Nephron (organoid): ENCODE measurements around the gene GFAP.

Experiments
- H3K27ac Mint-ChIP-seq, 3 experiments: 2 replicates each; pipeline ENCODE4 v1.8.0; 2020; ENCODE audit warnings: mixed read lengths in 3 of 3, mild to moderate bottlenecking in 2 of 3, moderate library complexity in 1 of 3
- H3K27me3 Mint-ChIP-seq: 2 replicates; pipeline ENCODE4 v1.8.0; 2021; ENCODE audit warnings: low read depth, mild to moderate bottlenecking, moderate library complexity, mixed read lengths
- H3K36me3 Mint-ChIP-seq: 2 replicates; pipeline ENCODE4 v1.8.0; 2020; ENCODE audit warnings: low read depth, mixed read lengths
- H3K4me1 Mint-ChIP-seq: 2 replicates; pipeline ENCODE4 v1.8.0; 2020; ENCODE audit warnings: mixed read lengths
- H3K4me3 Mint-ChIP-seq, 3 experiments: 2 replicates each; pipeline ENCODE4 v1.8.0; 2020; ENCODE audit warnings: mild to moderate bottlenecking in 3 of 3, mixed read lengths in 3 of 3, moderate library complexity in 2 of 3
- H3K9me3 Mint-ChIP-seq: 2 replicates; pipeline ENCODE4 v1.8.0; 2020; ENCODE audit warnings: mixed read lengths
- TF ChIP-seq, protein P1 (sequence below), 3 experiments: fragments of 200-600 bp; sonication (generic); IDR thresholded peaks; one replicate each; pipeline ENCODE4 v1.5.0; 2021; ENCODE audit warnings: antibody characterized with exemption in 3 of 3; ENCODE audit not compliant: unreplicated experiment in 3 of 3

Gene GFAP

DNA sequence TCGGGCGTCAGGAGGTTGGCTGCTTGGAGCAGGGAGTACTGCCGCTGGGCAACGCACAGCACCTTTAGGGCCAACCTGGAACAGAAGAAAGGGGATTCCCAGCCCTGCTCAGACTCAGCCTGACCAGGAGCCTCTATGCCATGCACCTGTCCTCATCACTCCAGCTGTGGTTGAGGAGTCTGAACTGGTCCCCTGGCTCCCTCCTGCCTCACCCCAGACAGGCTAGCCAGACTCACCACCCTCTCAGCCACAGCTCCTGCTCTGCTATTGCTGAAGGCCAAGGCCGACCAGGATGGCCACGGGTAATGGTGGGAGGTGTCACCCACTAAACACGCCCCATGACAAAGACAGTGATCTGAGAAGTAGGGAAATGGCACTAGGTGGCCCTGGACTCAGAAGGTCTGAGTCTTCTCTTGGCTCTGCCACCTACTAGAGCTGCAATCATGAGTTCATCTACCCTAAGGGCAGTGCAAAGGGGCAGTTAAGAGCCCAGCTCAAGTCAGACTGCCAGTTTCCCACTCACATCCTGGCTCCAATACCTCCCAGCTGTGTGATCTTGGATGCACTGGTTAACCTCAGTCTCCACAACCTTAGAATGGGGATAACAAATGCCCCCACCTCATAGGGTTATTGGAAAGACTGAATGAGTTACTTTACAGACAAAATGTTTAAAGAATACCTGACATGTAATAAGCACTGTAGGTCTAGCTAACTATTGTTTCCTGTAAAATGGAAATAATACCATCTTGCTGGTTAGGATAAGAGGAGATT is 13.8 kb upstream of the GFAP start:
- H3K9me3 Mint-ChIP-seq = no peaks in the 10 kb centered on the region
- peaks cover 48% of the 10 kb centered on the region for H3K36me3 Mint-ChIP-seq
- H3K27ac Mint-ChIP-seq = no peak overlapping the region
- TF ChIP-seq, protein P1, sequence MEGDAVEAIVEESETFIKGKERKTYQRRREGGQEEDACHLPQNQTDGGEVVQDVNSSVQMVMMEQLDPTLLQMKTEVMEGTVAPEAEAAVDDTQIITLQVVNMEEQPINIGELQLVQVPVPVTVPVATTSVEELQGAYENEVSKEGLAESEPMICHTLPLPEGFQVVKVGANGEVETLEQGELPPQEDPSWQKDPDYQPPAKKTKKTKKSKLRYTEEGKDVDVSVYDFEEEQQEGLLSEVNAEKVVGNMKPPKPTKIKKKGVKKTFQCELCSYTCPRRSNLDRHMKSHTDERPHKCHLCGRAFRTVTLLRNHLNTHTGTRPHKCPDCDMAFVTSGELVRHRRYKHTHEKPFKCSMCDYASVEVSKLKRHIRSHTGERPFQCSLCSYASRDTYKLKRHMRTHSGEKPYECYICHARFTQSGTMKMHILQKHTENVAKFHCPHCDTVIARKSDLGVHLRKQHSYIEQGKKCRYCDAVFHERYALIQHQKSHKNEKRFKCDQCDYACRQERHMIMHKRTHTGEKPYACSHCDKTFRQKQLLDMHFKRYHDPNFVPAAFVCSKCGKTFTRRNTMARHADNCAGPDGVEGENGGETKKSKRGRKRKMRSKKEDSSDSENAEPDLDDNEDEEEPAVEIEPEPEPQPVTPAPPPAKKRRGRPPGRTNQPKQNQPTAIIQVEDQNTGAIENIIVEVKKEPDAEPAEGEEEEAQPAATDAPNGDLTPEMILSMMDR (IDR thresholded peaks at IDR 0.05; ENCODE audit: unreplicated experiment in 3 of 3) = no peak
- no peaks in the 10 kb centered on the region for H3K4me1 Mint-ChIP-seq
- no peaks in the 10 kb centered on the region for H3K27me3 Mint-ChIP-seq
- no peak overlapping the region for H3K4me3 Mint-ChIP-seq

DNA sequence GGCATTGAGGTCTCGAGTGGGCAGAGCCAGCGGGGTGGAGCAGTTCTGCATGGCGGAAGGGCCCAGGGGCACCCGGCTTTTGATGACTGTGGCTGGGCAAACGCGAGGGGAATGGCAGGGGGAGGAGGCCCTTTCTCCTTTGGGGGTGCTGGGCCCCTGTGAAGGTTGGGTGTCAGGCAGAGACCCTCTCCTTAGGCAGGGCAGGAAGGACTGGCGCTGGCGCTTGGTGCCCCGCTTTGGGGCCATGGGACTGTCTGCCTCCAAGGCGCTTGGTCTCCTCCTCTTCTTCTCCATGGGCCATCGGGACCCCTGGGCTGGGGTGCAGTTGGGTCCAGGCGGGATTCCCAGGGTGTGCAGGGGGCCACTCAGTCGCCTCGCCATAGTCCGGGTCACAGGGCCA is 12.8 kb upstream of the GFAP start:
- Mint-ChIP-seq H3K27me3 (peaks cover 3% of the 10 kb centered on the region), H3K4me3 (no peak overlapping the region), H3K36me3 (peaks cover 45% of the 10 kb centered on the region), H3K9me3 (no peaks in the 10 kb centered on the region), H3K4me1 (no peaks in the 10 kb centered on the region), H3K27ac (no peak overlapping the region)
- TF ChIP-seq, protein P1 (IDR thresholded peaks at IDR 0.05; ENCODE audit: unreplicated experiment in 3 of 3) = no peak

DNA sequence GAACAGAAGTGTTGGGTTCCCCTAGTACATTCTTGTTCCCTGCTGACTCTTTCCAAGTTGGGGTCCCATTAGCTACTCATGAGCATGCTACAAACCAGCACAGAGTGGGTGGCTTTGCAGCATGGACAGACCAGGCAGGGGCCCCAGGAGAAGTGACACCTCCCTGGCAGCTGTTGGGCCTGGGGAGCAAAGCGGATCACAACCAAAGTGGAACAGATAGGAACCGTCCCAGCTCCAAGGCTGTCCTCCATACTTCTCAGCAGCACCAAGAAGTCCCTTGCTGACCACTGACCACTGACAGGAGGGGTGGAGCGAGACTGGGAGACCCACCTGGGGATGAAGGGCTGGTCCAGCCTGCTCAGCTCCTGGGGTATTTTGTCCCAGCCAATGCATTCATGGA is 12.4 kb upstream of the GFAP start:
- Mint-ChIP-seq H3K27ac (no peak overlapping the region), H3K4me1 (no peaks in the 10 kb centered on the region), H3K4me3 (no peak overlapping the region), H3K27me3 (peaks cover 5% of the 10 kb centered on the region), H3K36me3 (peaks cover 45% of the 10 kb centered on the region), H3K9me3 (no peaks in the 10 kb centered on the region)
- TF ChIP-seq, protein P1 (IDR thresholded peaks at IDR 0.05; ENCODE audit: unreplicated experiment in 3 of 3) = no peak

DNA sequence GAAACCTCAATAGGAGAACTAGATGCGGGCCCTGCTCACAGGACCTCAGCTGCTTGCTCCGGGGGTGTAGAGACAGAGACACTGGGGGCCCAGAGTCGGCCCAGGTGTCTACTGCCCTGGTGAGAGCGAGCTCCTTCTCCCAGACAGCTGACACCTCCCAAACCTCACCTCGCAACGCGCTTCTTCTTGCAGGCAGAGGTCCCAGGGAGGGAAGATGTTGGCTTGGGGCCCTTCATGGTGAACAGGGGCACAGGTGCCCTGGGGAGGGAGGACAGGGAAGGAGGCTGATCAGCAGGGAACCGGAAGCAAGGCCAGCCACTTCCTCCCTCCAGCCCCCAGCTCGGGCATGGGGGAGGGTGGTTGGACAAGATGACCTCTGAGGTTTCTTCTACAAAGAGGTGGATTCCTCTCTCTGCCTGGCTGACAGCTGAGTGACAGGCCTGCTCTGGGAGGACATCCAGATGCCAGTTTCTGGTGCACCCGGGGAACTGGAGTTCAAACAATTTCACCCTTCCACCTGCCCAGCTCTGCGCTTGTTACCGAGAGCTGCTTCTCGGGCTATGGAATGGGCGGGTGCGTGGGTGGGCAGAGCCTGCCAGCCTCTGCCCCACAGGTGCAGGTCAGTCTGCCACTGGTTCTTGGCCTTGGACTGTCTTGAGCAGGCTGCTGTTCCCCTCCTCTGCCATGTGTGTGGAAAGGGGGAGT is 11.7 kb upstream of the GFAP start:
- Mint-ChIP-seq H3K27ac (no peak overlapping the region), H3K4me3 (no peak overlapping the region), H3K36me3 (peaks cover 45% of the 10 kb centered on the region), H3K27me3 (peaks cover 10% of the 10 kb centered on the region), H3K4me1 (no peaks in the 10 kb centered on the region), H3K9me3 (no peaks in the 10 kb centered on the region)
- TF ChIP-seq, protein P1 (IDR thresholded peaks at IDR 0.05; ENCODE audit: unreplicated experiment in 3 of 3) = no peak

DNA sequence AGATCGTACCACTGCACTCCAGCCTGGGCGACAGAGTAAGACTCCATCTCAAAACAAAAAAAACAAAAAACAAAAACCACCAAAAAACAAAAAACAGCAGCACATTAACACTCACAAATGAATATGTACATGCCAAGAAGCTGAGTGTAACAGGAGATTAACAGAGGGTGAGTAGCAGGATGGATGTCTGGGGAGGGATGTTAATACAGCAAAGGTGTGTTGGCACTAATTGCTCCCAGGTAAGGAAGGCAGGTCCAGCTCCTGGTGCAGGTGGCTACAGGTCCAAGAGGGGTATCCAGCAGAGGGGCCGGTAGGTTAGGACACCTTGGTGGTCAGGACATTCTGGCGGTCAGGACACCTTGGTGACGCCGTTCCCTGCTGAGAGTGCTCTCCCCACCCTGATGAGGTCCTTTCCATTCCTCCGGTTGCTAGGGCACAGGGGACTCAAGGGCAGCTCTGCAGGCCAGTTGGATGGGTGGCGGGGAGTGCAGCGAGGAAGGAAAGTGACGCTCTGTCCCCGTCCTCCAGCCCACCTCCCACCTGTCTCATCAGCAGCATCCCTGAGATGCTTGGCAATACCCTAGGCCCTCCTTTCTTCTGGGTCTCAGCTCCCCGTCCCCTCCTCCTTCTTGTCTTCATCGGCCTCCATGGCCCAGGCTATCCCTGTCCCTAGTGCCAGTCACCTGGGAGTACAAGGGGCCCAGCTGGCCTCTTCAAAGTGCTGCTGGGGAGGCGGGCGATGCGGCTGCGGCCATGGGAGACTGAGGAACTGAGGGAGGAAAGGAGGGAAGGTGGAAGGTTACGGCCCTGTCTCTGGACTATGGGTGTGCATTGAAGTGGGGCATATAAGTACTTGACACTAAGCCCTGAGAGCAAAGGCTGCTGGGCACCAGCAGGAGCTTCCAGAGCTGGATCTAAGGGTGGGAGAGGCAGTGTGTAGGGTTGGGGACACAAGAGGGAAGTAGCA is 10.7 kb upstream of the GFAP start:
- H3K9me3 Mint-ChIP-seq = no peaks in the 10 kb centered on the region
- H3K4me1 Mint-ChIP-seq = peaks cover 4% of the 10 kb centered on the region
- H3K36me3 Mint-ChIP-seq = peaks cover 35% of the 10 kb centered on the region
- peaks cover 14% of the 10 kb centered on the region for H3K27me3 Mint-ChIP-seq
- H3K4me3 Mint-ChIP-seq = no peak overlapping the region
- no peak overlapping the region for H3K27ac Mint-ChIP-seq
- TF ChIP-seq, protein P1 (IDR thresholded peaks at IDR 0.05; ENCODE audit: unreplicated experiment in 3 of 3) = no peak
